ENCODE results near the gene FBLN1.

- TF ChIP-seq CTCF (IDR thresholded peaks at IDR 0.05) (no peak), POLR2A (IDR thresholded peaks at IDR 0.05) (no peak)
Observed at GRCh38 chr22:45518136-45518535, 15.5 kb downstream of the FBLN1 start.
